GM18868 (cell line): ENCODE data around the gene CCDC86.

ENCODE experiments used
- ATAC-seq: cut with Tn5 transposase; IDR thresholded peaks from one replicate; pipeline ENCODE4 v1.9.1; 2021; ENCODE audit warnings: mild to moderate bottlenecking, moderate library complexity; ENCODE audit not compliant: unreplicated experiment

Gene CCDC86

DNA sequence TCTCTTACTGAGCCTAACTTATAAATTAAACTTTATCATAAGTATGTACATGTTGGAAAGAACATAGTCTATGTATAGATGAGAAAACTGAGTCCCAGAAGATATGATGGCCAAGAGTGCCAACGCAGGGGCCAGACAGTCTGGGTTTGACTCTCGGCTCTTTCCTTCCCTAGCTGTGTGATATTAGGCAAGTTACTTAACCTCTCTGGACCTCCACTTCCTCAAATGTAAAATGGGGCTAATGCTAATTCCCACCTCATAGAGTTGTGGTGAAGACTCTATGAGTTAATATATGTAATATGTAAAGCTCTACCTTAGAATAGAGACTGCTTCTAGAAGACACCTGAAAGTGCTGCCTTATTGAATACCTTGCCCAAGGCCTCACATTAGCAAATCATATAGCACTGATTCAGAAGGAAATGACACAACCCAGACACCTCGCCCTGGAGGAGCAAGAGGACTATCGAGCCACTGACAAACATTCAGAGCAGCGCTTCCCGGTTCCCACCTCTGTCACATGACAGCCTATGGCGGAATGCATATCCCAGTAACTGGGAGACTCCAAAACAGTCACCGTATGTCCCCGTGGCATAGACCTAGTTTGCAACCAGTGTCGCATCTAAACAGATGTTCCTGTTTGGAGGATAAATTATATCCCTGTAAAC is 11.3 kb upstream of the CCDC86 start:
- ATAC-seq: no peak

- ATAC-seq: peak; percentile 63
Observed at GRCh38 chr11:60831143-60831500, 10.8 kb upstream of the CCDC86 start.

DNA sequence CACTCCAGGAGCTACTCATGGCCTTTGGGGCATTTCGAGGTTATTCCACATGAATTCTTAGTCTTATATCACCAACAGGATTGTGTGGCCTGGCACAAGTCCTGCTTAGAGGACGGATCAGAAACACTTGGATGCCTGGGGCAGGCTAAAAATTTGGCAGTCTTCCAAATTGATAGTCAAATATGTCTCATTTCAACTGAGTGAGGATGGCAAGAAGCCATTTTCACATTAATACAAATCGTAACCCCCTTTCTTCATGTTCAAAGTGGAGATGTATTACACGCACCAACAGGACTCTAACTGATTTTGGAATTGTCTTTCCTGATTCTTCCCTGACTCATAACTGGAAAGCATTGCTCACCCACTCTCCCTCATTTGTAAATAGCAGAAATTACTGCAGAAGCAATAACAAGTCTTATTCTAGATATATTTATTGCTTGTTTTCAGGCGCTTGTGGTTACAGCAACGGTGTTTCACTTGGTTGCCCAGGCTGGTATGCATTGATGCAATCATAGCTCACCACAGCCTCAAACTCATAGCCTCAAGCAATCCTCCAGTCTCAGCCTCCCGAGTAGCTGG is 10.3 kb upstream of the CCDC86 start:
- ATAC-seq: no peak

- no peak for ATAC-seq
Observed at GRCh38 chr11:60834742-60835533, 7.0 kb upstream of the CCDC86 start.

GRCh38 chr11:60835534-60835846 is 6.4 kb upstream of the CCDC86 start:
- ATAC-seq: no peak

DNA sequence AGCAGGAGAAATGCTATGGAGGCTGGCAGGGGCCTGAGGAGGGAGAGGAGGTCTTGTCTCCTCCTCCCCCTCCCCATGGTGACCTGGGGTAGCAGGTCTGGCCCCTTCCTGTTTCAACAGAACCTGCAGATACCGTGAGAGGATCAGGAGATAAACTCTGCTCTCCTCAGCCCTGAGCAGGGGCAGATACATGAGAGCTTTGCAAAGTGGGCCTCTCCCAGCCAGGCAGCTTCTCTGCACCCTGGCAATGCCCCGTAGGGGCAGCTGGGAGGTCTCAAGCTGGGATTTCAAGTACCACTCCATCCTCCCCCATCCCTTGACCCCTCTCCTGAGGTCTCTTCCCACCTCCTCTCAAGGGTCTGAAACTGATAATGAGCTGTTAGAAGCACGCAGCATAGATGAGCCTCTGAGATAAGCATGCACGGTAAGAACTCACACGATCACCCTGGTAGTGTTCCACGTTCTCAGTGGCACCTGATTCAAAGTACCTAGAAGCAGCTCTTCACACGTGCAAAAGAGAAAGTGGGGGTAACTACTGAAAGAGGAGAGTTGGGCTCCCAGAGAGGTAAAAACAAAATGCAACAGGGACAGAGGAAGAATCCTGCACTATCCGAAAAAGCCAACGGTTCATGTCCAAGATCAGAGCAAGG is 4.9 kb upstream of the CCDC86 start:
- ATAC-seq: no peak

DNA sequence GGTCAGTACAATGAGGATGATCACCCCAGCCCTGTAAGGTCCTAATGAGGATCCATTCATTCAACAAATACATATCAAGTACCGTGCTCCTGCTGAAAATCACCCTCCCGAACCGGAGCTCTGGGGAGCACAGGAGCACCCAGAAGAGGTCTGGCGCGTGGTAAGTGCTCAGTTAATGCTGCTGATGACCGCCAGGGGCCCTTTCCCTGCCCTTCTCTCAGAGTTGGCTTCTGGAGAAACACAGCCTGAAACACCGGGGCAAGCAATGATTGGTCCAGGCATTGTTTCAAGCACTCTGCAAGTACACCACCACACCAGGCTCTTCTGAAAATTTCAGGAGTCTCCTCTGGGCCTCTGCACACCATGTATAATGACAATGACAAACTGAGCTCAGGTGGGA is 3.8 kb upstream of the CCDC86 start:
- ATAC-seq: no peak

DNA sequence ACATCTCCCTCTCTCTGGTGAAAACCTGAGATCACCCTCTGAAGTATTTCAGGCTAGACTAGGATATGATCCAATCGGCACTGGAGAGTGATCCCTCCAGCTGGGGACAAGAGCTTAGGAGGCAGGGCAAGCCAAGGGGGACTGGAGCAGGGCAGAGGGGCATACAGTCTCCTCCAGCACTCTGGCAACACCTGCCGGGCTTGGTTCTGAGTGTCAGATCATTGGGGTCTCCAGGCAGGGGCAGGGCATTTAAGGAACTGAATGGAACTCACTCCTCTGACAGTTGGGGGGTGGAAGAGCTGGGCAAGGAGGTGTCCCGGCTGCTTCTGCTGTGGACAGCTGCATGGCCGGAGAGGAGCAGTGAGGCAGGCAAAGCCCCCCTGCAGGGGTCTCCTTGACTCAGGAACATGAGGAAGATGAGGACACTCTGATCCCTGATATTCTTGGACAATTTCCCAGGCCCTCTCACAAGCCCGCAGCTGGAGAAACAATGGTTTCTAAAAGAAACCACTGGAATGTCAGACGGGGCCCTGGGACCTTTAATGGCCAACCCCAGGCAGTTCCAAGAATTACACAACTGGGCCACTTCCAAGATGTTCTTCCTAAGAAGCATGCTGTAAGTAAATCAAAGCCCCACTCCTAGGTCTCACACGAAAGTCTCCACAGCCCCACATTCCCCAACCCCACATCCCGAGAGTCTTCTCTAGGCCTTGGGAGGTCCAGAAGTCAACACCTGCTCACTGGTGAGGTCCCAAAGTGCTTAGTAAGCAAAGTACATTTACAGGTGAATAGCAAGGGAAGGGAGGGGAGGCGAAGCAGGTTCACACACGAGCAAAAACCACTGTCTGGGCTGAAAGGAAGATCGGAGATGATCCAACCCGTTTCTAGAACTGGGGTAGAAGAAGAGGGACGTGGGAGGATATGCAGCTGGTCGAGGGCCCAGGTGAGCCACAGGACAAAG is 1.2 kb upstream of the CCDC86 start:
- ATAC-seq: no peak

GRCh38 chr11:60842668-60843600 is 1.0 kb downstream of the CCDC86 start:
- no peak for ATAC-seq

- ATAC-seq: no peak
Observed at GRCh38 chr11:60844045-60844869, 2.3 kb downstream of the CCDC86 start.

DNA sequence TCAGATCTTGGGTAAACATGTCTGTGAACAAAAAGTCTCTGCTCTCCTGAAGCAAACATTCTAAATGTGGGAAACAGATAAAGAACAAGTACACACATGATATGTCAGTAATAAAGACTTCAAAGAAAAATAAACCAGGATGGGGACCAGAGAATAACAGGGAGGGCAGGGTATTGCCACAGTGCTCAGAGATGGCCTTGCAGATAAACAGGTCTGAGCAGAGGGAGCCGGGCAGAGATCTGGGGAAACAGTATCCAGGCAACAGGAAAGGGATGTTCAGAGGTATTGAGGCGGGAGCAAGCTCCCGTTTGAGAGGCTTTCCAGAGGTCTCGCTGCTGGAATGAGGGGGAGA is 2.9 kb downstream of the CCDC86 start:
- ATAC-seq: no peak

- ATAC-seq: no peak
Observed at GRCh38 chr11:60845338-60845737, 3.4 kb downstream of the CCDC86 start.

GRCh38 chr11:60847281-60847680 is 5.4 kb downstream of the CCDC86 start:
- ATAC-seq: no peak

DNA sequence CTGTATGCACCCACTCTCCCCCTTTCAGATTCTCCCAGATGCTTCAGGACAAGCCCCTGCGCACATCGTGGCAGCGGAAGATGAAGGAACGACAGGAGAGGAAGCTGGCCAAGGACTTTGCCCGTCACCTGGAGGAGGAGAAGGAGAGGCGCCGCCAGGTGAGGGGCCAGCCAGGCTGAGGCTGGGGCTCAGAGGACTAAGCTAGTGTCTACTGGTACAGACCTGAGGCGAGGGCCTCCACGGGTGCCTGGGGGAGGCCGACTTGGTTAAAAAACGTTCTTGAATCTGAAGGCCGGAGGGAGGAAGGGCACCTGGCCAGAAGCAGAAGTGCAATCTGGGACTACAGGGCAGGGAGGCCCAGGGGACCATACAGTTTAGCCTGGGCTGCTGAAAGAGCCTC is 6.0 kb downstream of the CCDC86 start:
- no peak for ATAC-seq

GRCh38 chr11:60848714-60849151 is 6.8 kb downstream of the CCDC86 start:
- no peak for ATAC-seq

GRCh38 chr11:60849641-60850520 is 8.0 kb downstream of the CCDC86 start:
- ATAC-seq: no peak

DNA sequence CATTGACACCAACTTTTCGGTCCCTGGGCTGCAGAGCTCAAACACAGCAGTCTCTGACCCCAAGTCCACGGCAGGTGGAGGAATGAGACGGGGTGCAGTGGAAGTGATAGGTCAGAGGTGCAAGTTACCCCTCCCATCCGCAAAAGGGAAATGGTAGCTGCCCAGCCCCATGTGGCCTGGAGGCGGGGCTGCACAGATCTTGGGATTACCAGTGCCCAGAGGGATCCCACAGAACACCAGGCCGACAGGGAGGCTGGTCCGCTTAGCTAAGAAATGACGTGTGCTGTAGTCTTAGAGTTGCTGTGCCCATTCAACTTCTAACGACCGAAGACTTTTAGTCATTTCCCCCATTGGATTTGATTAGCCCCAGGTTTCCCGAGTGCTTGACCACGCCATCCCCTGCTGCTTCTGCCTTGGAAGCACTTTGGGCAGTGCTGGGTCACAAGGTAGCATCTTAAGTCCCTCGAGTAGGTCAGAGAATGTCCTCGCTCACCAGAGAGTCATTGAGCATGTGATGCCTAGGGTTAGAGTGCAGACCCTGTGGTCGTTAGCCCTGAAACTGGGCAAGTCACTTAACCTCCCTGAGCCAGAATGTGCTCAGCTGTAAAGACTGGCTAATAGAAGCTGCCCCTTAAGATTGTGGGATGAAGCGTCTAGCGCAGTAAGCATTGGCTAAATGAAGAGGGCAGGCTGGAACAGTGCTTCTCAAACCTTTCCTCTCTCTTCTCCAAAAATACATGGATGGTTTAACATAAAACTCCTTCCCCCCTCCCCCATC is 9.6 kb downstream of the CCDC86 start:
- ATAC-seq: no peak
